Measurements from ENCODE around the gene RPS25.
"Not testable (repeated sequence)": the region's sequence is repeated elsewhere in the genome, so short reads cannot be mapped to it uniquely, and the experiment has no call there.

RPS25 gene

GRCh38 chr11:119038884-119039283, 20.7 kb upstream of the RPS25 start:
- no peak for DNase-seq

- DNase-seq: no peak
These were observed 16.7 kb upstream of the RPS25 start for GRCh38 chr11:119034813-119035212.

- not testable (repeated sequence) for DNase-seq
These were observed 15.3 kb upstream of the RPS25 start for GRCh38 chr11:119033421-119033820.

- no peak for DNase-seq
These were observed 13.8 kb upstream of the RPS25 start for GRCh38 chr11:119031912-119032280.

GRCh38 chr11:119030329-119031047, 12.3 kb upstream of the RPS25 start, which contains the start of gene SLC37A4:
Gene SLC37A4, minus strand, starts transcription at chr11:119030877.
- peak; percentile 64 for DNase-seq

GRCh38 chr11:119030029-119030328, 11.8 kb upstream of the RPS25 start:
- no peak for DNase-seq

GRCh38 chr11:119029340-119030028, 11.3 kb upstream of the RPS25 start:
- DNase-seq: no peak

- no peak for DNase-seq
These were observed 10.9 kb upstream of the RPS25 start for GRCh38 chr11:119029069-119029339.

- DNase-seq: no peak
These were observed 10.4 kb upstream of the RPS25 start for GRCh38 chr11:119028346-119029068.

- DNase-seq: no peak
These were observed 9.6 kb upstream of the RPS25 start for GRCh38 chr11:119027561-119028345.

- no peak for DNase-seq
These were observed 8.8 kb upstream of the RPS25 start for GRCh38 chr11:119026970-119027369.

GRCh38 chr11:119025978-119026766, 8.0 kb upstream of the RPS25 start:
- DNase-seq: no peak

- no peak for DNase-seq
These were observed 7.4 kb upstream of the RPS25 start for GRCh38 chr11:119025541-119025940.

- no peak for DNase-seq
These were observed 6.9 kb upstream of the RPS25 start for GRCh38 chr11:119025099-119025473.

- DNase-seq: no peak
These were observed 6.4 kb upstream of the RPS25 start for GRCh38 chr11:119024430-119025098.

GRCh38 chr11:119023741-119024140, 5.6 kb upstream of the RPS25 start:
- DNase-seq: no peak

GRCh38 chr11:119021631-119022030, 3.5 kb upstream of the RPS25 start:
- DNase-seq: no peak

GRCh38 chr11:119019996-119020395, 1.9 kb upstream of the RPS25 start:
- no peak for DNase-seq

GRCh38 chr11:119017377-119017776, 766 bp downstream of the RPS25 start:
- DNase-seq: not testable (repeated sequence)

- DNase-seq: no peak
These were observed 1.7 kb downstream of the RPS25 start for GRCh38 chr11:119016216-119017009.

GRCh38 chr11:119015054-119015611, 3.0 kb downstream of the RPS25 start:
- DNase-seq: no peak

All from NCI-H1694 (cell line).